Measurements from ENCODE around the gene STH.

GRCh38 chr17:46047856-46048255, 48.8 kb downstream of the STH start:
- TF ChIP-seq, protein P1, sequence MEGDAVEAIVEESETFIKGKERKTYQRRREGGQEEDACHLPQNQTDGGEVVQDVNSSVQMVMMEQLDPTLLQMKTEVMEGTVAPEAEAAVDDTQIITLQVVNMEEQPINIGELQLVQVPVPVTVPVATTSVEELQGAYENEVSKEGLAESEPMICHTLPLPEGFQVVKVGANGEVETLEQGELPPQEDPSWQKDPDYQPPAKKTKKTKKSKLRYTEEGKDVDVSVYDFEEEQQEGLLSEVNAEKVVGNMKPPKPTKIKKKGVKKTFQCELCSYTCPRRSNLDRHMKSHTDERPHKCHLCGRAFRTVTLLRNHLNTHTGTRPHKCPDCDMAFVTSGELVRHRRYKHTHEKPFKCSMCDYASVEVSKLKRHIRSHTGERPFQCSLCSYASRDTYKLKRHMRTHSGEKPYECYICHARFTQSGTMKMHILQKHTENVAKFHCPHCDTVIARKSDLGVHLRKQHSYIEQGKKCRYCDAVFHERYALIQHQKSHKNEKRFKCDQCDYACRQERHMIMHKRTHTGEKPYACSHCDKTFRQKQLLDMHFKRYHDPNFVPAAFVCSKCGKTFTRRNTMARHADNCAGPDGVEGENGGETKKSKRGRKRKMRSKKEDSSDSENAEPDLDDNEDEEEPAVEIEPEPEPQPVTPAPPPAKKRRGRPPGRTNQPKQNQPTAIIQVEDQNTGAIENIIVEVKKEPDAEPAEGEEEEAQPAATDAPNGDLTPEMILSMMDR (IDR thresholded peaks at IDR 0.05; ENCODE audit: insufficient read depth, low read length, poor library complexity, severe bottlenecking): no peak
- TF ChIP-seq EZH2phosphoT487 (conservative IDR thresholded peaks at IDR 0.05; ENCODE audit: low read length): no peak

Measured in SU-DHL-6 (cell line).